Activated naive CD4-positive, alpha-beta T cell treated with anti-CD3 and anti-CD28 coated beads, Interleukin-2, amount 50 U/mL, for 16 hours (primary cell): ENCODE results near the gene PTK7.
"Not testable (repeated sequence)": the region's sequence is repeated elsewhere in the genome, so short reads cannot be mapped to it uniquely, and the experiment has no call there.

ENCODE experiments used
- DNase-seq: peaks from one replicate; pipeline ENCODE4 v3.0.0-alpha.2; 2020

PTK7 gene

GRCh38 chr6:43120101-43120763 is 44.1 kb downstream of the PTK7 start:
- no peak for DNase-seq

- DNase-seq: no peak
Measured at GRCh38 chr6:43120944-43121913, 45.1 kb downstream of the PTK7 start.

- DNase-seq: no peak
Measured at GRCh38 chr6:43122146-43122545, 46.0 kb downstream of the PTK7 start.

- no peak for DNase-seq
Measured at GRCh38 chr6:43123461-43124314, 47.6 kb downstream of the PTK7 start.

GRCh38 chr6:43124481-43124880 is 48.4 kb downstream of the PTK7 start:
- no peak for DNase-seq

GRCh38 chr6:43125119-43125518 is 49.0 kb downstream of the PTK7 start:
- no peak for DNase-seq

- DNase-seq: no peak
Measured at GRCh38 chr6:43125555-43125954, 49.4 kb downstream of the PTK7 start.

- no peak for DNase-seq
Measured at GRCh38 chr6:43127180-43127579, 51.1 kb downstream of the PTK7 start.

- DNase-seq: no peak
Measured at GRCh38 chr6:43127877-43128276, 51.8 kb downstream of the PTK7 start.

GRCh38 chr6:43128926-43129325 is 52.8 kb downstream of the PTK7 start:
- DNase-seq: no peak

- no peak for DNase-seq
Measured at GRCh38 chr6:43129434-43130194, 53.5 kb downstream of the PTK7 start.

- no peak for DNase-seq
Measured at GRCh38 chr6:43130429-43130828, 54.3 kb downstream of the PTK7 start.

GRCh38 chr6:43131379-43131778 is 55.3 kb downstream of the PTK7 start:
- DNase-seq: not testable (repeated sequence)

- no peak for DNase-seq
Measured at GRCh38 chr6:43138267-43138666, 62.2 kb downstream of the PTK7 start.

- not testable (repeated sequence) for DNase-seq
Measured at GRCh38 chr6:43139973-43140372, 63.9 kb downstream of the PTK7 start.

GRCh38 chr6:43141644-43142043 is 65.5 kb downstream of the PTK7 start:
- DNase-seq: no peak

GRCh38 chr6:43142101-43142500 is 66.0 kb downstream of the PTK7 start:
- DNase-seq: no peak

GRCh38 chr6:43143235-43144128 is 67.4 kb downstream of the PTK7 start:
- DNase-seq: peak; percentile 78

- DNase-seq: no peak
Measured at GRCh38 chr6:43144879-43145278, 68.8 kb downstream of the PTK7 start.

- DNase-seq: no peak
Measured at GRCh38 chr6:43146261-43146660, 70.1 kb downstream of the PTK7 start.
